Right lobe of liver (tissue), 4 donors: Measurements from ENCODE around the gene RPA4.

Source experiments
- CTCF ChIP-seq, 4 donors: fragments of 200-600 bp in 3 of 4; fragments of 450-650 bp in 1 of 4; IDR thresholded peaks; one replicate each; pipeline versions ENCODE4 v1.5.1 to v1.8.0; 2016 to 2022; ENCODE audit warnings: antibody characterized with exemption in 4 of 4, mild to moderate bottlenecking in 2 of 4
- POLR2A ChIP-seq: fragments of 450-650 bp; IDR thresholded peaks from one replicate; pipeline ENCODE4 v1.6.1; 2017; ENCODE audit warnings: antibody characterized with exemption, mild to moderate bottlenecking
- donor health status: DM: no; HTN: no; CAD: no.
- donor health status: DM: no; HTN: no; CAD: no.
- donor health status: DM: no; HTN: yes; CAD: no.

DNA sequence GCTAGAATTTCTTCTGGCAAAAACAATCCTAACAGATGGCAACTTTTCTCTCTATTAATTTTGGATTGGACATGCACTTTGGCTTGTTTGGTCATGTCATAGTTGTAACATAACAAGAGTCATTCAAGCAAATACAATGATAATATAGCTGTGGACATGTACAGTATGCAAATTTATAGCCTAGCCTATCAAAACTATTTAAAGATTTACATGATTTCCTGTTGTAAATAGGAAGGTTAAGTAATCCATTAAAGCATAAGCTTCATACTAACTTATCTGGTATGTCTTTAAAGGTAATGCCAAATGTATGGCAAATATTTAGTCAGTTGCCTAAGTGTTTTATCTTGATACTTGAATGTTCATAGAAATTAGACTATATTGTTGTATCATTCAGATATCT is 45.3 kb downstream of the RPA4 start:
- TF ChIP-seq CTCF (IDR thresholded peaks at IDR 0.05) (no peak), POLR2A (no peak)
